Activated naive CD4-positive, alpha-beta T cell treated with anti-CD3 and anti-CD28 coated beads, Interleukin-2, amount 10 ng/mL, durations not matched to agents 7 days and 5 days (primary cell): Measurements from ENCODE around the gene FRMD3.

Source experiments
- CTCF ChIA-PET: fragments of 350-600 bp; sonication (Branson Sonifier 250); formaldehyde crosslinking; loops from one replicate; lab custom pipeline; 2021; ENCODE audit warnings: antibody characterized with exemption; lab: Charles Lee
- DNase-seq: peaks from one replicate; pipeline ENCODE4 v3.0.0-alpha.2; 2020
- H3K27ac Mint-ChIP-seq: one replicate; pipeline ENCODE4 v1.8.0; 2021; ENCODE audit warnings: mild to moderate bottlenecking, moderate library complexity, mixed read lengths
- H3K27me3 Mint-ChIP-seq: one replicate; pipeline ENCODE4 v1.8.0; 2021; ENCODE audit warnings: mild to moderate bottlenecking, mixed read lengths
- H3K36me3 Mint-ChIP-seq: one replicate; pipeline ENCODE4 v1.8.0; 2021; ENCODE audit warnings: mixed read lengths
- H3K4me1 Mint-ChIP-seq: one replicate; pipeline ENCODE4 v1.8.0; 2021; ENCODE audit warnings: mixed read lengths
- H3K4me3 Mint-ChIP-seq: one replicate; pipeline ENCODE4 v1.8.0; 2021; ENCODE audit warnings: mild to moderate bottlenecking, moderate library complexity, mixed read lengths
- H3K9me3 Mint-ChIP-seq: one replicate; pipeline ENCODE4 v1.8.0; 2021; ENCODE audit warnings: mixed read lengths

FRMD3 gene

GRCh38 chr9:83197591-83197990 is 340.6 kb downstream of the FRMD3 start:
- H3K9me3 Mint-ChIP-seq: no peaks in the 10 kb centered on the region
- no peaks in the 10 kb centered on the region for H3K36me3 Mint-ChIP-seq
- no peaks in the 10 kb centered on the region for H3K27me3 Mint-ChIP-seq
- H3K4me3 Mint-ChIP-seq: no peak overlapping the region
- DNase-seq: no peak
- no peak overlapping the region for H3K27ac Mint-ChIP-seq
- H3K4me1 Mint-ChIP-seq: no peaks in the 10 kb centered on the region
- CTCF ChIA-PET: no interaction called here

DNA sequence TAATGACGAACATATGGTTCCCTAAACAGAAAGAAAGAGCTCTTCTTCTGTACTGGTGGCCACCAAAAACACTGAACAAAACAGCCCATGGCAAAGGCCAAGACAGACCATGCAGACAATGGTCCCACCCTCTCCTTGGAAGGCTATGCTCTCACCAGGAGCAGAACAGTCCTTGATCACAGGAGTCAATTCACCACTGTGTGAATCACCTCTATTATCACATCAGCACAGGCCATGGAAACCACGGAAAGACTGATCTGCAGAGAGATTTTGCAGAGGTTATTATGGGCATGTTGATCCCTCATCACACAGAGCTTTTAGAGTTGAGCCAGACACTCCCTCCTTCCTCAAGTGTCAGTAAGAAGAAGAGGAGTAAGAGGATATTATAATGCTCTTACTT is 341.3 kb downstream of the FRMD3 start:
- no peaks in the 10 kb centered on the region for H3K27me3 Mint-ChIP-seq
- no peak for DNase-seq
- H3K4me3 Mint-ChIP-seq: no peak overlapping the region
- CTCF ChIA-PET: no interaction called here
- H3K9me3 Mint-ChIP-seq: no peaks in the 10 kb centered on the region
- H3K36me3 Mint-ChIP-seq: no peaks in the 10 kb centered on the region
- no peak overlapping the region for H3K27ac Mint-ChIP-seq
- H3K4me1 Mint-ChIP-seq: no peaks in the 10 kb centered on the region
